CD4-positive, alpha-beta T cell treated with Interleukin-17A for 4 hours (primary cell): Measurements from ENCODE around the gene ACACA.
"Not testable (repeated sequence)": the region's sequence is repeated elsewhere in the genome, so short reads cannot be mapped to it uniquely, and the experiment has no call there.

Experiments
- DNase-seq: peaks from one replicate; pipeline ENCODE4 v3.0.0-alpha.2; 2020; ENCODE audit warnings: mixed read lengths

Gene ACACA

GRCh38 chr17:37167756-37168155, 238.9 kb downstream of the ACACA start:
- no peak for DNase-seq

GRCh38 chr17:37164057-37164456, 242.6 kb downstream of the ACACA start:
- no peak for DNase-seq

GRCh38 chr17:37162800-37163199, 243.8 kb downstream of the ACACA start:
- no peak for DNase-seq

GRCh38 chr17:37160944-37161343, 245.7 kb downstream of the ACACA start:
- no peak for DNase-seq

GRCh38 chr17:37158290-37158689, 248.3 kb downstream of the ACACA start:
- no peak for DNase-seq

- DNase-seq: no peak
Measured at GRCh38 chr17:37148156-37148555, 258.5 kb downstream of the ACACA start.

- DNase-seq: peak; percentile 3
Measured at GRCh38 chr17:37147301-37147812, 259.3 kb downstream of the ACACA start.

- DNase-seq: no peak
Measured at GRCh38 chr17:37146086-37147064, 260.3 kb downstream of the ACACA start.

- no peak for DNase-seq
Measured at GRCh38 chr17:37144075-37144701, 262.4 kb downstream of the ACACA start.

GRCh38 chr17:37143558-37143957, 263.1 kb downstream of the ACACA start:
- not testable (repeated sequence) for DNase-seq

- no peak for DNase-seq
Measured at GRCh38 chr17:37142294-37142896, 264.2 kb downstream of the ACACA start.

GRCh38 chr17:37138571-37139120, 268.0 kb downstream of the ACACA start:
- no peak for DNase-seq

- no peak for DNase-seq
Measured at GRCh38 chr17:37137906-37138514, 268.6 kb downstream of the ACACA start.

GRCh38 chr17:37137070-37137610, 269.5 kb downstream of the ACACA start:
- no peak for DNase-seq

GRCh38 chr17:37135576-37135975, 271.1 kb downstream of the ACACA start:
- no peak for DNase-seq

- peak; percentile 2 for DNase-seq
Measured at GRCh38 chr17:37134050-37134449, 272.6 kb downstream of the ACACA start.

- no peak for DNase-seq
Measured at GRCh38 chr17:37133136-37133535, 273.5 kb downstream of the ACACA start.

GRCh38 chr17:37131669-37132611, 274.7 kb downstream of the ACACA start:
- no peak for DNase-seq

GRCh38 chr17:37130984-37131446, 275.6 kb downstream of the ACACA start:
- DNase-seq: no peak

- DNase-seq: no peak
Measured at GRCh38 chr17:37124821-37125173, 281.8 kb downstream of the ACACA start.
